Stimulated activated CD4-positive, alpha-beta T cell treated with anti-CD3 and anti-CD28 coated beads, TNF-alpha, amount 100 ng/mL, for 48 hours (primary cell): ENCODE data around the gene RHBDD2.

Experiments
- DNase-seq, 3 donors: peaks; one replicate each; pipeline ENCODE4 v3.0.0-alpha.2; 2020; ENCODE audit warnings: low read depth in 3 of 3

RHBDD2 gene

DNA sequence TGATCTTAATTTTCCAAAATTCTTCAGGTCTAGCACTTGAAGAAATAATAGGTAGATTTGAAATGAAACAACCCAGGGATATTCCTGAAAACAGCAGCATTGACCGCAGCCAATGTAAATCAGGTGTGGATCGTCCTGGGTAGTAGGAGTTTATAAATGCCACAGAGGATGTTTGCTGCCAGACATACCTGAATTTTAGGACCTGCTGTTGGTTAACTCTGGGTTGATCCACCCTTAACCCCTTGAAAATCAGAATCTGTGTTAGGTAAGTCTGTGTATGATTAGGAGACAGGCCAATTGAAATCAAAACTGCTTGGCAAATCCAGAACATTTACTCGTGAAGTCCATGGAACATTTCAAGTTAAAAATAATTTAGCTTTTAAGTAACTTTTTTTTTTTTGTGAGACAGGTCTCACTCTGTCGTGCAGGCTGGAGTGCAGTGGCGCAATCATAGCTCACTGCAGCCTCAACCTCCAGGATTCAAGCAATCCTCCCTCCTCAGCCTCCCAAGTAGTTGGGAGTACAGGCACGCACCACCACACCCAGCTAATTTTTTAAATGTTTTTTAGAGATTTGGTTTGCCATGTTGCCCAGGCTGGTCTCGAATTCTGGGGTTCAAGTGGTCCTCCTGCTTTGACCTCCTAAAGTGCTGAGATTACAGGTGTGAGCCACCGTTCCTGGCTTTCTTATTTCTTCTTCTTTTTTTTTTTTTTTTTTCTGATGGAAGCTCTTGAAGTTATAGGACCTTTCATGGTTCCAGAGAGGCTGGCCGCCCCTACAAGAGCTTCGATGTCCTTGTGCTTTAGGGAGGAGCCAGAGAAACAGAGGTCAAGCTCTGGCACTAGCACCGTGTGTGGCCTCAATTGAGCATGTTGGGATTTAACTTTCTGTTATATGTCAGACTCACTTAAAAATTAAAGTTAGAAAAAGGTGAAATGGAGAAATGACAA is 38.1 kb downstream of the RHBDD2 start:
- no peak for DNase-seq

DNA sequence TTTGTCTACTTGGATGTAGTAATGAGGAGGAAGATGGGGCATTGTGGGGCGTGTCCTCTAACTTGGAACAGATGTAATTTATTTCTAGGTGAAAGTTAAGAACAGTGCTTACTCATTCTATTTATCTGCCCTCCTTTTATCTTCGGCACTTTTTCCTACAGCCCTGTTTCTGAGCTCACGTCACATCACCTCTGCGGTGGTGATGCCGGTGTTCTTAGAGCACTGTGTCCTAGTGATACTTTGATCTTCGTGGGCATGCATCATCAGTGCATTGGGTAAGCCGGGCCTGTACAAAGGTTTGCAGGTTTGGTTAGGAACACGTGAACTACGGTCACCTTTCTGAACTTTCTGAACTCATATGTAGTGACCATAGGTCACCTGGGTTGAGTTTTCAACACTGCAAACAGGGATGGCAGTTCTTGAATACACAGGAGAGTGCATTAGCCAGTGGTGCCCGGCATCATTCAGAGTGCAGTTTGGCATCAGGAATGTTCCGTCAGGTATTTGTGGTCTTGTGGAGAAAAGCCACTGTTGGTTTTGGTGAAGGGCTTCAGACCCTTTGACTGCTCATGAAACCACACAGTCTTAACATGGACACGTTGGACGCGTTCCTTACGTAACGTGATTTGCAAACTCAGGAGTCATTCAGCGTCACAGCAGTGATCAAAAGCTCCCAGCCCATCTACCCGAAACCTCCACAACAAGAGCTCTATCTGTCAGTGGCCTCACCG is 41.8 kb downstream of the RHBDD2 start:
- DNase-seq = peak in 2 of 3 donors; percentile 22 to 41

DNA sequence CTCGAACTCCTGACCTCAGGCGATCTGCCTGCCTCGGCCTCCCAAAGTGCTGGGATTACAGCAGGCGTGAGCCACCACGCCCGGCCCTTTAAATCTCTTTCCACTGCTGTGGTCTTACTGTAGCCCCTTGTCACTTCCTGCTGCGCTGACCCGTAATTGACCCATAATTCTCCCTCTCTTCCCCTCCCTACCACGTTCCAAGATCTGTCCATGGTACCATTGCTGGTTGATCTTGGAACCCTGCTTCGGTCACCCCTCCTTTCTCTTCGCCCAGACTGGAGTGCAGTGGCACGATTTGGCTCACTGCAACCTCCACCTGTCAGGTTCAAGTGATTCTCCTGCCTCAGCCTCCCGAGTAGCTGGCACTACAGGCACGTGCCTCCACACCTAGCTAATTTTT is 42.6 kb downstream of the RHBDD2 start:
- no peak for DNase-seq

DNA sequence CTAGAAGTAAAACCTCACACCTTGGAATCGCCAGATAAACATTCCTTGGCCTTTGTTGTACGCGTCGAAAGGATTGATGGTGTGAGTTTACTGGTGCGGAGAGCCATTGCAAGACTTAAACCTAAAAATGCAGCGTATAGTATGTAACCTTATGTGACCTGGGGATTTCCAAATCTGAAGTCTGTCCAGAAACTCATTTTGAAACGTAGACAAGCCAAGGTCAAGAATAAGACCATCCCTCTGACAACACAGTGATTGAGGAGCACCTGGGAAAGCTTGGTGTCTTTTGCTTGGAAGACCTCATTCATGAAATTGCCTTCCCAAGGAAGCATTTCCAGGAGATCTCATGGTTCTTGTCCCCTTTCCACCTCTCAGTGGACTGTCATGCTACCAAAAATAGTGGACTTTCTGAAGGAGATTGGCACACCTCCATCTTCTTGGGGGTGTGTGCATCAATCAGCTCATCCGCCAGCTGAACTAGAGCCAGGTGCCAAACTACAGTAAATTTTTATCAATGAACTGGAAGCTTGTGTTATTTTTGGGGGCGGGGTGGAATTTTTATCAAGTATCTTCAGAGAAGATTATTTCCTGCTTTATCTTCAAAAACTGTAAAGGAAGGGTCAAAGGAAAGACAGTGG is 44.3 kb downstream of the RHBDD2 start:
- no peak for DNase-seq

DNA sequence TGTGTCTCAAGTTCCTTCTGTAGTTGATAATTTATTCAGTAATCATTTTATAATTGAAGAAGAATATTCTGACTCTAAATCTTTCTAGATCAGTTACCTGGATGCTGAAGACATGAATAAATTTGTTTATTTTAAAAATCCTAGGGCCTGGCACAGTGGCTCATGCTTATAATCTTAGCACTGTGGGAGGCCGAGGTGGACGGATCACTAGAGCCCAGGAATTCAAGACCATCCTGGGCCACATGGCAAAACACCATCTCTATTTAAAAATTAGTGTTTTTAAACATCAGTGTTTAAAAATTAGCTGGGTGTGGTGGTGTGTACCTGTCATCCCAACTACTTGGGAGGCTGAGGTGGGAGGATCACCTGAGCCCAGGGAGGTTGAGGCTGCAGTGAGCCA is 45.4 kb downstream of the RHBDD2 start:
- no peak for DNase-seq

DNA sequence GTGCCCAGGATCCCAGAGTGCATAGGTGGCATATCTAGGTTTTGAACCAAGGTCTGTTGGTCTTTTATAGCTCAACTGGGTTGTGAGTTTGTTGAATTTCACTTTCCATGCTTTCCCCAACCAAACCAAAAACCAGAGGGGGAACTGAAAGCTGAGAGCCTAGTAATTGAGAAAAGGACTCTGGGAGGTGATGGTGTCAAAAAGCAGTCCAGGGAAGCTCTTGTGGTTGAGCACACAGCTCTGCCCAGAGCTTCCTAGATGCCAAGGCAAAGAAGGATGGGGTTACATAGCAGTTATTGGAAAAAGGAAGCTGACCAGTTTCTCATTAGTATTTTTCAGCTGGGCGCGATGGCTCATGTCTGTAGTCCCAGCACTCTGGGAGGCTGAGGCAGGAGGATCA is 46.1 kb downstream of the RHBDD2 start:
- DNase-seq = no peak

DNA sequence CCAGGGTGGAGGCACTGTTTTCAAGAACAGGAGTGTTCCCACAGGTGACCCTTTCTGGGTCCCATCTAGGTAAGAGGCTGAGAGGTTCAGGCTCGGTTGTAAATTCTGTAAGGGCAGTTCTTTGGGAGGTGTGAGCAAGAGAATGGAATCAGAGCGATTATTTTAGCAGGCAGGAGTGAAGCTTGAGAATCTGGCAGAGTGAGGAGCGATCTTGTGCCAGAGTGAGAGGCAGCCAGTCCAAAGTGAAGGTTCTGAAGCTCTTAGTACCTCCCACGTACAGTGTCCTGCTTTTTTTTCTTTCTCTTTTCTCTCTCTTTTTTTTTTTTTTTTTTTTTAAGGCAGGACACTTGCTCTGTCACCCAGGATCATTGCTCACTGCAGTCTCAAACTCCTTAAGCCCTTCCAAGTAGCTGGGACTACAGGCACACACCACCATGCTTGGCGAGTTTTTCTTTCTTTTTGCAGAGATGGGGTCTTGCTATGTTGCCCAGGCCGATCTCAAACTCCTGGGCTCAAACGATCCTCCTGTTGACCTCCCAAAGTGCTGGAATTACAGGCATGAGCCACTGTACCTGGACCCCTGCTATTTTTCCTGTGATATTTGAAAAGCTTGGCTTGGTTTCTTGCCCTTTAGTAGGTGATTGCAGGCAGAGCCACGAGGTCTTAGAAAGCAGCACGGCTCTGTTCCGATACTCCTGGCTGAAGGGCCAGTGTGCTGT is 47.0 kb downstream of the RHBDD2 start:
- no peak for DNase-seq

DNA sequence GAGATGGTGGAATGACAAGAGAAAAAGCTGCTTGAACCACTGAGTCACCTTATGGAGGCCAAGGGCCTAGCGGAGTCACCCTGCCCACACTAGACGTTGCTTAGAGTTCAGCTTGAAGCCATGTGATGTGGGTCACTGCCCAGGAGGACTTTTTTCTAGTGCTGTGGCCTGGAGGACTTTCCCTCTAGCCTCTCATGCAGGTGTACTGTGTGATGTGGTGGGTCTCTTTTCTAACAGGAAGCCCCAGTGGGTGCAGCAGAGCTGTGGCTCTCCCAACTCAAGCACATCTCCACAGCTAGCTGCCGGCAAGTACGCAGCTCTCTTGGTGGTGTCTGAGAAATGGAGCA is 49.7 kb downstream of the RHBDD2 start:
- DNase-seq = no peak

DNA sequence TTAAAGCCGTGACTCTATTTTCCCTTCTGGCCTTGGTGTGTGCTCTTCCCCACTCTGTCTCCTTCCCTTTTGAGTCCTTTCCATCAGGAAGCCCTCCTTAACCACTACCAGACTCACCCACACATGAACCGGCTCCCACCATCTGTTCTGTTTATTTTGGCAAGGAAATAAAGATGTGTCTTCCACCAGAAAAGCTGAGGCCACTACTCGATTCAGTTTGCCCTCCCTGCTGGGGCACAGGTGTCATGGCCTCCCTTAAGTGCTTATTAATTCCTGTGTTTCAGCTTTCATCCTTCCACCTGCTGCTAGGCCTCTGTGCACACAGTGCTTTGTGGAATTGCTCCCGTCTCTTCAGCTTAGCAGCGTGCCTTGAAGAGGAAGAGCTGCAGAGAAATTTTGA is 52.8 kb downstream of the RHBDD2 start:
- DNase-seq = no peak

DNA sequence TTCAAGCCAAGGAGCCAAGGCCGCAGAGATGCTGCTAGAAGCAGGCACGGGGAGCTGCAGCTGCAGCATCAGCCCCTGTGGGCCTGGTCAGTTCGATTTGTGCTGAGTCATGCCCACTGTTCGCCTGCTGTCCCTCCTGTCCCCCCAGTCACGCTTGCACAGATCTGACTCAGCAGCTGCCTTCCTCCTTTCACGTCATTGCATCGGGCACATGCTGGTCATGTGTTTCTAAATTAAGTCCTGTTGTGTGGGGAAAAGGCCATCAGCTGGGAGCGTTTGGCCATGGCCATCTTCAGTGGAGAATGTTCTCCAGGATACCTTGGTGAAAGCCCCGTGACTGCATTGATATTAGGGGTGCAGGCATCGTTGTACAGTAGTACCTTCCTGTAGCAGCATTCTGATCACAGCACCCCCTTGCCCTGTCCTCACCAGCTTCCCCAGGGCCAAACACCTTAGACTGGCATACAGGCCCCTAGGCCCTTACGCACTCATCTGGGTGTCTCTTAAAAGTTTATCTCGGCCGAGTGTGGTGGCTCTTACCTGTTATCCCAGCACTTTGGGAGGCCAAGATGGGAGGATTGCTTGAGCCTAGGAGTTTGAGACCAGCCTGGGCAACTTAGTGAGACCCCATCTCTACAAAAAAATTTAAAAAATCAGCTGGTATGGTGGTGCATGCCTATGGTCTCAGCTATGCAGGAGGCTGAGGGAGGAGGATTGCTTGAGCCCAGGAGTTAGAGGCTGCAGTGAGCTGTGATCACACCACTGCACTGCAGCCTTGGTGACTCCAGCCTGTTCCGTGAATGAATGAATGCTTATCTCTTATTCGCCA is 59.3 kb downstream of the RHBDD2 start:
- DNase-seq = no peak
